IPS-18a (cell line): Measurements from ENCODE around the gene CABLES1.
A peak's percentile ranks its signal among the peaks of the same experiment; 100 is the strongest.

Experiments
- H3K27ac ChIP-seq: one replicate; pipeline ENCODE4 v1.5.1; 2013; ENCODE audit warnings: low read length
- H3K27me3 ChIP-seq: one replicate; pipeline ENCODE4 v1.6.1; 2013; ENCODE audit warnings: mild to moderate bottlenecking, low read length; ENCODE audit not compliant: control insufficient read depth, insufficient read depth
- H3K36me3 ChIP-seq: one replicate; pipeline ENCODE4 v1.6.1; 2013; ENCODE audit warnings: low read depth, low read length; ENCODE audit not compliant: control insufficient read depth
- H3K4me1 ChIP-seq: one replicate; pipeline ENCODE4 v1.6.1; 2013; ENCODE audit warnings: low read depth, low read length; ENCODE audit not compliant: control insufficient read depth
- H3K4me3 ChIP-seq: one replicate; pipeline ENCODE4 v1.5.1; 2013; ENCODE audit warnings: low read length
- H3K9ac ChIP-seq: one replicate; pipeline ENCODE4 v1.6.1; 2013; ENCODE audit warnings: mild to moderate bottlenecking, low read length, moderate library complexity
- H3K9me3 ChIP-seq: one replicate; pipeline ENCODE4 v1.6.1; 2013; ENCODE audit warnings: low read depth, low read length; ENCODE audit not compliant: control insufficient read depth

Gene CABLES1

GRCh38 chr18:23163786-23164533 is 28.7 kb downstream of the CABLES1 start:
- H3K4me1 ChIP-seq: peaks cover 26% of the 10 kb centered on the region
- H3K27me3 ChIP-seq: no peaks in the 10 kb centered on the region
- no peaks in the 10 kb centered on the region for H3K36me3 ChIP-seq
- no peaks in the 10 kb centered on the region for H3K9me3 ChIP-seq
- no peak overlapping the region for H3K27ac ChIP-seq
- H3K4me3 ChIP-seq: no peak overlapping the region
- H3K9ac ChIP-seq: no peak overlapping the region

- no peak overlapping the region for H3K27ac ChIP-seq
- H3K9ac ChIP-seq: no peak overlapping the region
- peaks cover 39% of the 10 kb centered on the region for H3K4me1 ChIP-seq
- no peak overlapping the region for H3K4me3 ChIP-seq
- no peaks in the 10 kb centered on the region for H3K9me3 ChIP-seq
- H3K36me3 ChIP-seq: no peaks in the 10 kb centered on the region
- H3K27me3 ChIP-seq: no peaks in the 10 kb centered on the region
Measured at GRCh38 chr18:23165271-23166068, 30.2 kb downstream of the CABLES1 start.

GRCh38 chr18:23166891-23167541 is 31.7 kb downstream of the CABLES1 start:
- Histone ChIP-seq H3K27me3 (no peaks in the 10 kb centered on the region), H3K9me3 (no peaks in the 10 kb centered on the region), H3K4me3 (no peak overlapping the region), H3K4me1 (peaks cover 48% of the 10 kb centered on the region), H3K36me3 (no peaks in the 10 kb centered on the region), H3K9ac (peak overlapping the region; percentile 9), H3K27ac (no peak overlapping the region)

- Histone ChIP-seq H3K4me1 (peaks cover 52% of the 10 kb centered on the region), H3K27me3 (no peaks in the 10 kb centered on the region), H3K9me3 (no peaks in the 10 kb centered on the region), H3K4me3 (peak overlapping the region; percentile 39), H3K9ac (peak overlapping the region; percentile 74), H3K36me3 (no peaks in the 10 kb centered on the region), H3K27ac (peak overlapping the region; percentile 95)
Measured at GRCh38 chr18:23169673-23170044, 34.4 kb downstream of the CABLES1 start.

- Histone ChIP-seq H3K4me1 (peaks cover 52% of the 10 kb centered on the region), H3K27ac (peak overlapping the region; percentile 95), H3K27me3 (no peaks in the 10 kb centered on the region), H3K36me3 (no peaks in the 10 kb centered on the region), H3K9me3 (no peaks in the 10 kb centered on the region), H3K9ac (peak overlapping the region; percentile 8), H3K4me3 (no peak overlapping the region)
Measured at GRCh38 chr18:23170137-23170536, 34.9 kb downstream of the CABLES1 start.

GRCh38 chr18:23171581-23172156 is 36.4 kb downstream of the CABLES1 start:
- H3K27ac ChIP-seq: no peak overlapping the region

GRCh38 chr18:23172591-23173380 is 37.5 kb downstream of the CABLES1 start:
- no peaks in the 10 kb centered on the region for H3K9me3 ChIP-seq
- H3K9ac ChIP-seq: no peak overlapping the region
- peaks cover 44% of the 10 kb centered on the region for H3K4me1 ChIP-seq
- no peaks in the 10 kb centered on the region for H3K27me3 ChIP-seq
- no peaks in the 10 kb centered on the region for H3K36me3 ChIP-seq
- no peak overlapping the region for H3K4me3 ChIP-seq
- H3K27ac ChIP-seq: no peak overlapping the region

More at GRCh38 chr18:23171581-23172156, 36.4 kb downstream of the CABLES1 start:
- Histone ChIP-seq H3K4me1 (peaks cover 48% of the 10 kb centered on the region), H3K4me3 (no peak overlapping the region), H3K9me3 (no peaks in the 10 kb centered on the region), H3K9ac (no peak overlapping the region), H3K27me3 (no peaks in the 10 kb centered on the region), H3K36me3 (no peaks in the 10 kb centered on the region)

- H3K36me3 ChIP-seq: no peaks in the 10 kb centered on the region
- H3K9me3 ChIP-seq: no peaks in the 10 kb centered on the region
- H3K4me1 ChIP-seq: peaks cover 39% of the 10 kb centered on the region
- no peak overlapping the region for H3K27ac ChIP-seq
- no peak overlapping the region for H3K9ac ChIP-seq
- no peaks in the 10 kb centered on the region for H3K27me3 ChIP-seq
- H3K4me3 ChIP-seq: no peak overlapping the region
Measured at GRCh38 chr18:23173912-23174311, 38.6 kb downstream of the CABLES1 start.

- H3K36me3 ChIP-seq: no peaks in the 10 kb centered on the region
- no peaks in the 10 kb centered on the region for H3K27me3 ChIP-seq
- no peak overlapping the region for H3K9ac ChIP-seq
- no peak overlapping the region for H3K27ac ChIP-seq
- peaks cover 18% of the 10 kb centered on the region for H3K4me1 ChIP-seq
- H3K4me3 ChIP-seq: no peak overlapping the region
- no peaks in the 10 kb centered on the region for H3K9me3 ChIP-seq
Measured at GRCh38 chr18:23176701-23177432, 41.6 kb downstream of the CABLES1 start.

- H3K9me3 ChIP-seq: no peaks in the 10 kb centered on the region
- H3K4me1 ChIP-seq: peaks cover 13% of the 10 kb centered on the region
- H3K36me3 ChIP-seq: no peaks in the 10 kb centered on the region
- H3K4me3 ChIP-seq: no peak overlapping the region
- H3K27ac ChIP-seq: no peak overlapping the region
- H3K9ac ChIP-seq: no peak overlapping the region
- H3K27me3 ChIP-seq: no peaks in the 10 kb centered on the region
Measured at GRCh38 chr18:23177433-23178072, 42.3 kb downstream of the CABLES1 start.
